Hepatocyte (in vitro differentiated cells): ENCODE results near the gene SLC22A23. TPM values are rescaled to one million over a fixed set of nuclear protein-coding genes. Genes with fewer than 3 reads are reported as not detected.

ENCODE experiments used
- DNase-seq: peaks from one replicate; pipeline ENCODE4 v3.0.0-alpha.2; 2016; ENCODE audit warnings: low spot score
- H2AFZ ChIP-seq: fragments of 200-600 bp; sonication (generic); 2 replicates; pipeline ENCODE4 v1.6.0; 2016; ENCODE audit warnings: antibody characterized with exemption, mild to moderate bottlenecking
- H3K27ac ChIP-seq: fragments of 200-600 bp; sonication (generic); 2 replicates; pipeline ENCODE4 v1.5.1; 2016; ENCODE audit warnings: mild to moderate bottlenecking
- H3K27me3 ChIP-seq: fragments of 200-600 bp; sonication (generic); 2 replicates; pipeline ENCODE4 v1.6.1; 2016
- H3K36me3 ChIP-seq: fragments of 200-600 bp; sonication (generic); replicated peaks from 2 replicates; pipeline ENCODE4 v1.5.1; 2016; ENCODE audit warnings: low read depth; ENCODE audit not compliant: insufficient read depth
- H3K4me1 ChIP-seq: fragments of 200-600 bp; sonication (generic); 2 replicates; pipeline ENCODE4 v1.5.1; 2016; ENCODE audit warnings: mild to moderate bottlenecking, moderate library complexity; ENCODE audit not compliant: insufficient read depth
- H3K4me2 ChIP-seq: fragments of 200-600 bp; sonication (generic); 2 replicates; pipeline ENCODE4 v1.6.0; 2016
- H3K4me3 ChIP-seq: fragments of 200-600 bp; sonication (generic); 2 replicates; pipeline ENCODE4 v1.5.1; 2016; ENCODE audit warnings: mild to moderate bottlenecking
- H3K79me2 ChIP-seq: fragments of 200-600 bp; sonication (generic); 2 replicates; pipeline ENCODE4 v1.6.0; 2017; ENCODE audit warnings: mild to moderate bottlenecking
- H3K9me2 ChIP-seq: fragments of 200-600 bp; sonication (generic); replicated peaks from 2 replicates; pipeline ENCODE4 v1.6.0; 2017; ENCODE audit warnings: mild to moderate bottlenecking; ENCODE audit not compliant: insufficient read depth
- H3K9me3 ChIP-seq: fragments of 200-600 bp; sonication (generic); 2 replicates; pipeline ENCODE4 v1.5.1; 2016; ENCODE audit warnings: low read depth, mild to moderate bottlenecking
- H4K20me1 ChIP-seq: fragments of 200-600 bp; sonication (generic); 2 replicates; pipeline ENCODE4 v1.6.0; 2016; ENCODE audit warnings: mild to moderate bottlenecking; ENCODE audit not compliant: insufficient read depth, poor library complexity, severe bottlenecking
- CTCF ChIP-seq: fragments of 200-600 bp; sonication (generic); IDR thresholded peaks from 2 replicates; pipeline ENCODE4 v1.5.1; 2016; ENCODE audit warnings: antibody characterized with exemption, mild to moderate bottlenecking; ENCODE audit not compliant: poor library complexity
- EZH2 ChIP-seq: fragments of 200-600 bp; sonication (generic); IDR thresholded peaks from 2 replicates; pipeline ENCODE4 v1.6.1; 2016; ENCODE audit warnings: antibody characterized with exemption, mild to moderate bottlenecking, borderline replicate concordance
- EZH2phosphoT487 ChIP-seq: fragments of 200-600 bp; sonication (generic); IDR thresholded peaks from one replicate; pipeline ENCODE4 v1.6.1; 2018; ENCODE audit warnings: antibody characterized with exemption, mild to moderate bottlenecking, low read depth, moderate library complexity; ENCODE audit not compliant: unreplicated experiment, severe bottlenecking
- WGBS: methylation state at CpG from one replicate; pipeline ENCODE4 v1.1.6; 2016; ENCODE audit warnings: low lambda C conversion rate; ENCODE audit errors: missing lambda C conversion rate; 5-methylcytosine and 5-hydroxymethylcytosine counted together
- polyA plus RNA-seq: library from polyadenylated mRNA; unstranded; fragments of >200 nt; fragmentation: Nextera tagmentation; extraction: Ambion mirVana; gene quantifications from 2 replicates; pipeline ENCODE4 v1.2.1, GENCODE V29; 2016
- total RNA-seq: library from RNA; depleted of rRNA; stranded (reverse); fragments of >200 nt; gene quantifications from 2 replicates; pipeline ENCODE4 v1.2.3, GENCODE V29; 2014

The SLC22A23 gene
- total and polyA plus RNA-seq, 2 experiments from 2014 or later, result 14.3 to 14.8 TPM

- peaks cover 18% of the 10 kb centered on the region for H3K79me2 ChIP-seq
- TF ChIP-seq EZH2 (no peak), CTCF (no peak), EZH2phosphoT487 (no peak)
- H3K27ac ChIP-seq, result no peak overlapping the region
- H3K9me2 ChIP-seq, result no peaks in the 10 kb centered on the region
- no peak overlapping the region for H3K4me3 ChIP-seq
- DNase-seq, result no peak
- no peaks in the 10 kb centered on the region for H3K36me3 ChIP-seq
- no peaks in the 10 kb centered on the region for H4K20me1 ChIP-seq
- 33% methylated on average over 2 of the region's 2 CpGs for WGBS
- H3K4me2 ChIP-seq, result no peak overlapping the region
- H3K4me1 ChIP-seq, result peaks cover 5% of the 10 kb centered on the region
- no peaks in the 10 kb centered on the region for H3K27me3 ChIP-seq
- no peak overlapping the region for H2AFZ ChIP-seq
- no peaks in the 10 kb centered on the region for H3K9me3 ChIP-seq
Measured at GRCh38 chr6:3331494-3331893, 125.4 kb downstream of the SLC22A23 start.

- no peak for DNase-seq
- TF ChIP-seq EZH2 (no peak), CTCF (no peak), EZH2phosphoT487 (no peak)
- H3K4me2 ChIP-seq, result no peak overlapping the region
- peaks cover 5% of the 10 kb centered on the region for H3K4me1 ChIP-seq
- no peak overlapping the region for H3K4me3 ChIP-seq
- H3K9me3 ChIP-seq, result no peaks in the 10 kb centered on the region
- no peaks in the 10 kb centered on the region for H4K20me1 ChIP-seq
- no peaks in the 10 kb centered on the region for H3K9me2 ChIP-seq
- WGBS, result 95% methylated on average over 6 of the region's 6 CpGs
- H3K27me3 ChIP-seq, result no peaks in the 10 kb centered on the region
- no peaks in the 10 kb centered on the region for H3K36me3 ChIP-seq
- H3K27ac ChIP-seq, result no peak overlapping the region
- no peak overlapping the region for H2AFZ ChIP-seq
- peaks cover 18% of the 10 kb centered on the region for H3K79me2 ChIP-seq
Measured at GRCh38 chr6:3330199-3330598, 126.7 kb downstream of the SLC22A23 start.

- no peak overlapping the region for H3K4me2 ChIP-seq
- TF ChIP-seq EZH2, result no peak
- TF ChIP-seq CTCF, result no peak
- TF ChIP-seq EZH2phosphoT487, result no peak
- H3K36me3 ChIP-seq, result no peaks in the 10 kb centered on the region
- no peak overlapping the region for H2AFZ ChIP-seq
- H4K20me1 ChIP-seq, result no peaks in the 10 kb centered on the region
- H3K9me3 ChIP-seq, result no peaks in the 10 kb centered on the region
- H3K9me2 ChIP-seq, result no peaks in the 10 kb centered on the region
- no peak overlapping the region for H3K27ac ChIP-seq
- H3K4me1 ChIP-seq, result peaks cover 4% of the 10 kb centered on the region
- H3K27me3 ChIP-seq, result no peaks in the 10 kb centered on the region
- H3K79me2 ChIP-seq, result peaks cover 18% of the 10 kb centered on the region
- no peak for DNase-seq
- H3K4me3 ChIP-seq, result no peak overlapping the region
- 91% methylated on average over 26 of the region's 26 CpGs for WGBS
Measured at GRCh38 chr6:3329393-3330051, 127.3 kb downstream of the SLC22A23 start.
